Astrocyte of the spinal cord (primary cell): Measurements from ENCODE around the gene RANBP1.

ENCODE experiments used
- DNase-seq: peaks from one replicate; pipeline ENCODE4 v3.0.0; 2011; ENCODE audit warnings: low read depth, low spot score
- H3K4me3 ChIP-seq: 2 replicates; pipeline ENCODE4 v1.5.1; 2011; ENCODE audit warnings: low read depth, mild to moderate bottlenecking, low read length, moderate library complexity
- CTCF ChIP-seq: IDR thresholded peaks from 2 replicates; pipeline ENCODE4 v1.5.1; 2012; ENCODE audit warnings: low read depth, mild to moderate bottlenecking, low read length, inconsistent platforms
- in situ Hi-C: cut with HindIII; loops from 2 replicates; pipeline ENCODE4 v1.10.0; 2017; ENCODE audit warnings: low sequenced_read_pairs

RANBP1 gene

GRCh38 chr22:20165913-20166312 is 50.0 kb downstream of the RANBP1 start:
- no peak for DNase-seq
- H3K4me3 ChIP-seq = no peak overlapping the region
- in situ Hi-C loops = no loop called here
- no peak for TF ChIP-seq CTCF

DNA sequence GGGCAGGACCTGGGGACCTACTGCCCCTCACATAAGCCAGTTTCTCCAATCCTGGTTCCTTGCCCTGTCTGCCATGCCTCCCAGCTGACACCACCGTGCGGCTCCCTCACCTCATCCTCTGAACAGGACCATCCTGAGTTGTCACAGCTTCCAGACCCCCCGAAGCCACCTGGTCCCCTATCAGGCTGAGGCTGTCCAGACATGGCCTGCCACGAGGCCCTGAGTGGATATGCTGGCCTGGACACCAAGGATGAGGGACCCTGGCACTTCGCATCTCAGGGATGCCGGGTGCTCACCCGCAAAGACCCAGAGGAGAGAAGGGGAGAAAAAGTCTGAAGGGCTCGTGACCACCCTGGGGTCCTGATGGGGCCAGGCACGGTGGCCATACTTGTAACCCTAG is 50.8 kb downstream of the RANBP1 start:
- no peak for DNase-seq
- in situ Hi-C loops = no loop called here
- H3K4me3 ChIP-seq = no peak overlapping the region
- TF ChIP-seq CTCF = no peak

DNA sequence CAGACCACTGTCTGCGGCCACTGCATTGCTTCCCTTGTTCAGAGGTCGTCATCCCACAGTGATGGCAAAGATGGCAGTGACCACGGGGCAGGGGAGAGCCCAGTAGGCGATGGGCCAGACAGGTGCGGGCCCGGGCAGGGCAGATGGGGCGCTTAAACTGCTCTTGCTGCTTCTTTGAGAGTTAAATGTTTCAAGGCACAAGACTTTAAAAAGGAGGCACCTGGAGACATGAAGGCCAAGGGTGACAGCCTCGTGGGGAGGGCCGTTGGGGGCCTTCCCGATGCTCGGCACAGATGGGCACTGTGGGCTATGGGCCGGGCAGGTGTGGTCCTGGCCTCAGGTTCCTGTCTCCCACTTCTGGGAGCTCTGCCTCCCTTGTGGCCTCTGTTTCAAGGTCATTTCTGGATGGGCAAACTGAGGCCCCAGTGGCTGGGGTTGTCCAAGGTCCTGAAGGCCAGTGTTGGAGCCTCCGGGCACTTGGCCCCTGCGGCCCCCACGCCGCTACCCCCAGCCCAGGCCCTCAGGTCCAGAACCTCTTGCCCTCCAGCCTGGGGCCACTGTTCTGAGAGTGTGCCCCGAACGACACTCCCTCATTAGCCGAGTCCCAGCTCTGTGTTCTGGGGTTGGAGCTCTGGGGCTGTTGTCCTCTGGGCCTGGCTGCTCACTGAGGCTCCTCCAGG is 51.9 kb downstream of the RANBP1 start:
- in situ Hi-C loops = no loop called here
- no peak overlapping the region for H3K4me3 ChIP-seq
- no peak for DNase-seq
- TF ChIP-seq CTCF = no peak

DNA sequence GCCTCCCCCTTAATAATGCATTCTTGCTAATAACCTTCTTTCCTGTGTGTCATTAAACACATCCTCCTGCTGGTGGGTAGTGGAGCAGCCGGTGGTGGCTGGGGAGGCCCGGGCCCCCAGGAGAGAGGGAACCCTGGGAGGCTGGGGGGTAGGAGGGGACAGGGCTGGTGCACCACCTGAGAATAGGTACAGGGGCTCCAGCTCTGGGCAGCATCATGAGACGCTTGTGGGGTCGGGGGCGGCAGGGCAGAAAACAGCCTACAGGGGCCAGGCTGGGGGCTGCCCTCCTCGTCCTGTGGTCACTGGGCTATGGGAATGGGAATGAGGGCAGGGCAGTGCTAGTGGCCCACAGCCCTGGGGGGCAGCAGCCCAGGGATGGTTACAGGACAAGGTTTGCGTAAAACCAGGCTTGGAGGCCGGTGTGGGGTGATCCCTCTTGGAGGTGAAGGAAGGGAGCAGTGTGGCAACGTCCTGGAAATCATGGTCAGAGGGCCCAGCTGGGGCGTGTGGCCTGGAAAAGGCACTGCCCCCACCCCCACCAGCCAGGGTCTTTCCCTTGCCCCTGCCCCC is 53.4 kb downstream of the RANBP1 start:
- H3K4me3 ChIP-seq = no peak overlapping the region
- TF ChIP-seq CTCF = no peak
- in situ Hi-C loops = no loop called here
- no peak for DNase-seq

DNA sequence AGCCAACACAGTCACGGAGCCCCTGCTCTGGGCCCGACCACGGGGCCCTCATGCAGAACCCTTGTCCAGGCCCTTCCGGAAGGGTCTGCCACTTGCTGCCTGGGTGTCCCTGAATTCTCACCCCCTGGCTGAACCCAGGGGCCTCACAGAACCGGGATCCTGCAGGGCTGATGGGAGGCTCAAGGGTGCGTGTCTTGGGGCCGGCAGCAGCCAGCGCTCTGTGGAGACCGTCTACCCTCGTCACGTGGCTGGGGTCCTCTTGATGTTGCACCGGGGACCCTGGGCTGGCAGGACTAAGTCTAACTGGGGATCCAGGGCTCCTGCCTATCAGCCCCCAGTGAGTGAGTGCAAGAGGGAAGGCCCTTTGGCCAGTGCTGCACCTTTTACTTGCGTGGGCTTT is 54.3 kb downstream of the RANBP1 start:
- in situ Hi-C loops = no loop called here
- H3K4me3 ChIP-seq = no peak overlapping the region
- TF ChIP-seq CTCF = no peak
- no peak for DNase-seq

DNA sequence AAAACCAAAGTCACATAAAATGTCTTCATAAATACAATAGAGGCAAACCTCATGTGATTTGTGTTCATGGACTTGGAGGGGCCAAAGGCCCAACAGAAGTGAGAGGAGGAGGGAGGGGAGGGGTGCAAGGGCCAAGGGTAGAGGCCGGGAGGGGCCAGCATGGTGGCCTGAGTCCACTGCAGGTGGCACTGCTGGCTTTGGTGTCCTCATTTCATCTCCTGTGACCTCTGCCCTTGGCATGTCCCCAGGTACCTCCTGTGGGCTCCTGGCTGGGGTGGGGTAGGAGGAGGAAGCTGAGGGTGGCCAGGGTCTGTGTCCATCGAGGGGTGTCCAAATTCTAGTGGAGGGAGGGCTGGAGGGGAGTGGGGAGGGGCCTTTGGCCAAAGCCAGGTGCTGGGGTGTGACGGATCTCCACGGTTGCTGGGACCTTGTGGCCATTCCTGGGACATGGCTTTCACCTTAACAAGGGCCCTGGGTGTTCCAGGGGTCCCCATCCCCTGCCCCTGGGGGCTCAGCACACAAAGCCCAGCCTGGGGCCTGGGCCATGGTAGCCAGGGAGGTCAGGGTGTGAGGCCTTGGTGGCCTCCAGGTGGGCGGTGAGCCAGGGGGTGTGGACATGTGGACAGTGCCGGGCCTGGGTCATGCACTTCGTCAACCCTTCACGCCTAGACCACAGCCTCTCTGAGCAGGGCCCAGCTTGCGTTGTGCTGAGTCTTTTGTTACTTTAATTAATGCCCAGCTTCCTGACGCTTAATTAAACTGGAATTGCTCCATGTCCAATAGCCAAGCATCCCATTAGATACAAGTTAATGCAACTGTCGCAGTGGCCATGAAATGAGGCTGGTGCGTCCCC is 55.6 kb downstream of the RANBP1 start:
- H3K4me3 ChIP-seq = no peak overlapping the region
- no peak for DNase-seq
- no peak for TF ChIP-seq CTCF
- in situ Hi-C loops = no loop called here
